GM10266 (cell line): ENCODE results near the gene CLEC6A.

Experiments used
- DNase-seq: peaks from one replicate; pipeline ENCODE4 v3.0.0; 2012; ENCODE audit errors: extremely low spot score
- CTCF ChIP-seq: IDR thresholded peaks from 2 replicates; pipeline ENCODE4 v1.5.1; 2012; ENCODE audit warnings: mild to moderate bottlenecking, low read depth; ENCODE audit not compliant: control insufficient read depth, insufficient read depth; ENCODE audit errors: missing control alignments

The CLEC6A gene

DNA sequence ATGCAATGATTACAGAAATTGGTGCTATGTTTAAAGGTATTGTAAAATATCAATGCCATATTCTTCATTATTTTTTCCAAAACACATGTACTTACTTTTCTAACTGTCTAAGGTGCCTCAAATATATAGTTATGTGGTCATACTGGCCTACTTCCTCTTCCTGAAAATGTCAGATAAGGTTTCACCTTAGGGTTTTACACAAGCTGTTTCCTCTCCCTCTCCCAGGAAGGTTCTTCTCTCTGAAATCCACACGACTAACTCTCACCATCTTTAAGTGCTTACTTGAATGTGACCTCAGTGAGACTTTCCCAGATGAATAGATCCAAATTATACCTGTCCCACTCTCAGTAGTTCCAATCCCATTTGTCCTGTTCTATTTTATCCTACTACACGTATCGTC, 46.0 kb downstream of the CLEC6A start:
- DNase-seq: no peak
- no peak for TF ChIP-seq CTCF

- no peak for DNase-seq
- no peak for TF ChIP-seq CTCF
Observed at GRCh38 chr12:8504351-8504750, 48.6 kb downstream of the CLEC6A start.

DNA sequence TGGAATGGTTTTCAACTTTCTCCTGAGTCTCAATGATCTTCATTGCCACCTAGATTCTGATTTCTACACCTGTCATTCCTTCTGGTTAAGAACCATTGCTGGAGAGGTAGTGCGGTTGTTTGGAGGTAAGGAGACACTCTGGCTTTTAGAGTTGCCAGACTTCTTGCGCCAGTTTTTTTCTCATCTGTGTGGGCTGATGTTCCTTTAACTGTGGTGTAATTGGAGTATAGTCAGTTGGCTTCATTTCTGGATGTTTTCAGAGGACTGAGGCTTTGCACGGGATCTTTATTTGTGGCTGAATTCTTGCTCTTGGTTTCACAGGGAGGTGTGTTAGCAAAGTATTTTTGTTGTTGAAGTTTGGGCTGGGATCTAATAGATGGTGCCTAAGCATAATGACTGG, 51.8 kb downstream of the CLEC6A start:
- no peak for DNase-seq
- TF ChIP-seq CTCF: no peak

DNA sequence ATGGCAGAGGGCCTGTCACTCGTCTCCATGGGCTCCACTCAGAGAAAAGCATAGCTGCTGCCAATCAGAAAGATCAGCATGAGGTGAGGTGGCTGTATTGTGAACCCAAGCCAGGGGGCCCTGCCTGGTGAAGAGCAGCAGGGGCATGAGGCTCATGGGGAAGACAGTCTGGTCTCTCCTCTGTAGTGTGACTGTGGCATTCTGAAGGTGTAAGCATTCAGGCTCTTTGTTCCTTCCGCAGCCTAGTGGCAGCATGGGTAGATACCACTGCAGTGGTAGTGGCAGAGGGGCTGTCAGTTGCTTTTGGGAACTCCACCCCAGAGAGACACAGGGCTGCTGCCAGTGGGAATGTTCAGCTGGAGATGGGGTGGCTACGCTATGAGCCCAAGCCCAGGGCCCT, 52.5 kb downstream of the CLEC6A start:
- DNase-seq: no peak
- no peak for TF ChIP-seq CTCF

DNA sequence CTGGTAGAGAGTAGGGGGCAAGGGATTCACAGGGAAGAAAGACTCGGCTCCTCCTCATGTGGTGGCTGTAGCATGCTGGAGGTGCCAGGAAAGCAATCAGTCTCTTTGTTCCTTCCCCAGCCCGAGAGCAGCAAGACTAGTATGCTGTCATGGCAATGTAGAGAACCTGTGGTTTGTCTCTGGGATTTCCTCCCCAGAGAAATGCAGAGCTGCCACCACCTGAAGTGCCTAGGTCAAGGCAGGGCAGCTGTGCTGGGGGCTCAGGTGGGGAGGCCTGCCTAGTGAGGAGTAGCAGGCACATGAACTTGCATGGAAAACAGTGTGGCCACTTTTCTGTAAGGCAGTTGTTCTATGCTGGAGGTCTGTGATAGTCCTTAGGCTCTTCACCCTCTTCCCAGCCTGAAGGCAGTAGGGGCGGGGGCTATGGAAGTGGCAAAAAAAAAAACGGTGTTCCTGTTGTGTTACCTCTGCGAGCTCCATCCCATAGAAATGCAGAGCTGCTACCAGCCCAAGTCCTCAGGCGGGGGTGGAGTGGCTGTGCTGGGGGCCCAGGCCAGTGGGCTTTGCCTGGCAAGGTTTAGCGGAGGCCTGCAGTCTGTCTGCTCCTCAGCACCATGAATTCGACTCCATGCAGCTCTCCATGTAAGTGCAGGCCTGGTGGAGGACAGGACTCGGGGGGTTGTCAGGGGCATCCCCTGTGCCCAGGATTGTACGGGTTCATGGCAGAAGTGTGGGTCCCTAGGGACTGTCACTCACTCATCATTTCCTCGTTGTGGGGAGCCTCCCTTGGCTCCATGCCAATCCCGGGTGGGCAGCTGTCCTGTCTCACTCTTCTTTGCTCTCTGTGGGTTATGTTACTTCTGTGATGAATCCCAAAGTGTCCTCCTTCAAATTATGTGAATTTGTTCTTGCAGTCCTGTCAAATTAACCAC, 53.4 kb downstream of the CLEC6A start:
- no peak for DNase-seq
- no peak for TF ChIP-seq CTCF

DNA sequence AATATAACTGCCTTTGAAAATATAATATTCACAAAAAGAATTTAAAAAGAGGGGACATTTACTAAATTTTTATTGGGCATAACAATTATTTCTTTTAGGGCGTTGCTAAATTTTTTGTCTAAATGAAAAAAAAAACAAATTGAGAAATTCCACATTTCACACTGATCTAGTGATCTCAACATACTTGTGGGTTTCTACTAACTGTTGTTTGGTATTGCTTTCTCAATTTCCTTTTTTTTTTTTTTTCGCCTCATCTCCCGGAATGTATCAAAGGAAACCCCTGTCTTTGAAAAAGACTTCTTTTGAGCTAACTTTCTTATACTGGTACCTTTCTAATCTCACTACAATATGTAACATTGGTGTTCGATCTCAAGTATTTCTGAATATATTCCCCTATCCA, 57.5 kb downstream of the CLEC6A start, which contains the start of gene CLEC4D:
Gene CLEC4D (plus strand): TSS at position 248 of the 400 bp plus-strand sequence. CDS start 230 bp downstream, outside the sequence.
- TF ChIP-seq CTCF: no peak
- no peak for DNase-seq

DNA sequence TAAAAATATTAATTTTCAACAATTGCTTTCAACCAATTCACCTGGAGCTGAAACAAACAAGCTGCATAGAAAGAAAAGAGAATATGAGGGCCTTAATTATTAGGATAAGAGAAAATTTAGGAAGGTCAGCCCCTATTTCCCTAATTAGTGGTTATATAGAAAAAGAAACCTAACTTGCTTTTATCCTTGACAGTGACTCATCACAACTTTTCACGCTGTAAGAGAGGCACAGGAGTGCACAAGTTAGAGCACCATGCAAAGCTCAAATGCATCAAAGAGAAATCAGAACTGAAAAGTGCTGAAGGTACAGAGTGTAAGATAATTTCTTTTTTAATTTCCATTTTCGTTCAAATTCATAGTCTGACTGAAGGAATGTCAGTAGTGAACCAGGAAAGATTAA, 62.2 kb downstream of the CLEC6A start:
- TF ChIP-seq CTCF: no peak
- no peak for DNase-seq
